NCI-H2227 (cell line): ENCODE data around the gene MAP2K3.
"Not testable (repeated sequence)": the region's sequence is repeated elsewhere in the genome, so short reads cannot be mapped to it uniquely, and the experiment has no call there.

Experiments used
- DNase-seq: peaks from one replicate; lab custom pipeline; 2025; ENCODE audit not compliant: unreplicated experiment; lab: John Stamatoyannopoulos, UW

MAP2K3 gene

GRCh38 chr17:21327921-21328320, 43.4 kb downstream of the MAP2K3 start:
- not testable (repeated sequence) for DNase-seq

- DNase-seq: not testable (repeated sequence)
Measured at GRCh38 chr17:21328778-21329177, 44.3 kb downstream of the MAP2K3 start.

GRCh38 chr17:21330436-21331160, 46.1 kb downstream of the MAP2K3 start:
- no peak for DNase-seq

GRCh38 chr17:21336541-21337294, 52.2 kb downstream of the MAP2K3 start:
- DNase-seq: not testable (repeated sequence)

GRCh38 chr17:21337981-21338625, 53.6 kb downstream of the MAP2K3 start:
- DNase-seq: not testable (repeated sequence)

GRCh38 chr17:21339011-21339410, 54.5 kb downstream of the MAP2K3 start:
- DNase-seq: no peak

GRCh38 chr17:21339571-21339970, 55.1 kb downstream of the MAP2K3 start:
- DNase-seq: not testable (repeated sequence)

GRCh38 chr17:21340407-21340806, 55.9 kb downstream of the MAP2K3 start:
- not testable (repeated sequence) for DNase-seq

- not testable (repeated sequence) for DNase-seq
Measured at GRCh38 chr17:21341279-21341678, 56.8 kb downstream of the MAP2K3 start.

GRCh38 chr17:21341925-21342540, 57.5 kb downstream of the MAP2K3 start:
- DNase-seq: not testable (repeated sequence)

GRCh38 chr17:21343061-21343949, 58.8 kb downstream of the MAP2K3 start:
- DNase-seq: not testable (repeated sequence)

- DNase-seq: not testable (repeated sequence)
Measured at GRCh38 chr17:21344801-21345200, 60.3 kb downstream of the MAP2K3 start.

- DNase-seq: no peak
Measured at GRCh38 chr17:21345236-21345635, 60.7 kb downstream of the MAP2K3 start.

GRCh38 chr17:21346107-21346506, 61.6 kb downstream of the MAP2K3 start:
- DNase-seq: not testable (repeated sequence)

GRCh38 chr17:21346651-21347250, 62.2 kb downstream of the MAP2K3 start:
- not testable (repeated sequence) for DNase-seq

GRCh38 chr17:21347660-21348059, 63.1 kb downstream of the MAP2K3 start:
- DNase-seq: not testable (repeated sequence)

GRCh38 chr17:21348081-21348925, 63.8 kb downstream of the MAP2K3 start:
- not testable (repeated sequence) for DNase-seq

GRCh38 chr17:21348926-21349261, 64.4 kb downstream of the MAP2K3 start:
- DNase-seq: not testable (repeated sequence)
